ENCODE measurements around the gene SFXN2.
"Not testable (repeated sequence)": the region's sequence is repeated elsewhere in the genome, so short reads cannot be mapped to it uniquely, and the experiment has no call there.

SFXN2 gene

DNA sequence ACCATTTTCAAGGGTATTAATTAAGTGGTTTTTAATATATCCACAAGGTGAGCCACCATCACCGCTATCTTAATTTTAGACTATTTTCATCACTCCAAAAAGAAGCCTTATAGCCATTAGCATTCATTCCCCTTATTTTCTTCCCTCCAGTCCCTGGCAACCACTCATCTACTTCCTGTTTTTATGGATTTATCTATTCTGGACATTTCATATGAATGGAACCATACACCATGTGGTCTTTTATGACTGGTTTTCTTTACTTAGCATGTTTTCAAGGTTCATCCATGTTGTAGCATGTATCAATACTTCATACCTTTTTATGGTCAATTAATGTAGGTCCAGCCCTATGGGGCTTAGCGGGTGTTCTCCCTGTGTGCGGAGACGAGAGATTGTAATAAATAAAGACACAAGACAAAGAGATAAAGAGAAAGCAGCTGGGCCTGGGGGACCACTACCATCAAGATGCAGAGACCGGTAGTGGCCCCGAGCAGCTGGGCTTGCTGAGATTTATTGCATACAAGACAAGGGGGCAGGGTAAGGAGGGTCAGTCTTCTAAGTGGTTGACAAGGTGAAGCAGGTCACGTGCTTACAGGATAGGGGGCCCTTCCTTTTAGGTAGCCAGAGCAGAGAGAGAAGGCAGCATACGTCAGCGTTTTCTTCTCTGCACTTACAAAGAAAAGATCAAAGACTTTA lies 44.0 kb downstream of the SFXN2 start:
- no peak for DNase-seq

GRCh38 chr10:102758933-102759262 lies 44.5 kb downstream of the SFXN2 start:
- DNase-seq: not testable (repeated sequence)

DNA sequence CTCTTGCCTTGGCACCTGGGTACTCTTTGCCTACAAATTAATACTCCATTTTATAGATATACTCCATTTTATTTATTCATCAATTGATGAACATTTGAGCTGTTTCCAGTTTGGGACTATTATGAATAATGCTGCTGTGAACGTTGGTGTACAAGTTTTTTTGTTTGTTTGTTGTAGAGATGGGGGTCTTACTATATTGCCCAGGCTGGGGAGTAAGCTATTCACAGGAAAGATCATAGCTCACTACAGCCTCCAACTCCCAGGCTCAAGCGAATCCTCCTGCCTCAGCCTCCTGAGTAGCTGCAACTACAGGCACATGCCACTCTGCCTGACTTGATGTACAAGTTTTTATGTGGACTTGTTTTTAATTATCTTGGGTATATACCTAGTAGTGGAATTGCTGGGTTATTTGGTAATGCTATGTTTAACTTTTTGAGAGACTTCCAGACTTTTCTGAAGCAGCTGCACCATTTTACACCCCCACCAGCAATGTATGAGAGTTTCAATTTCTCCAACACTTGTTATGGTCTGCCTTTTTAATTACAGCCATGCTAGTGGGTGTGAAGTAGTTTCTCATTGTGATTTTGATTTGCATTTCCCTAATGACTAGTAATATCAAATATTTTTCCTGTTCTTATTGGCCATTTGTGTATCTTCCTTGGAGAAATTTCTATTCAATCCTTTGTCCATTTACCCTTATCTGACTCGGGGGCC lies 45.2 kb downstream of the SFXN2 start:
- DNase-seq: no peak

- no peak for DNase-seq
Measured at GRCh38 chr10:102761981-102762380, 47.5 kb downstream of the SFXN2 start.

GRCh38 chr10:102762401-102763015 lies 48.1 kb downstream of the SFXN2 start:
- no peak for DNase-seq

DNA sequence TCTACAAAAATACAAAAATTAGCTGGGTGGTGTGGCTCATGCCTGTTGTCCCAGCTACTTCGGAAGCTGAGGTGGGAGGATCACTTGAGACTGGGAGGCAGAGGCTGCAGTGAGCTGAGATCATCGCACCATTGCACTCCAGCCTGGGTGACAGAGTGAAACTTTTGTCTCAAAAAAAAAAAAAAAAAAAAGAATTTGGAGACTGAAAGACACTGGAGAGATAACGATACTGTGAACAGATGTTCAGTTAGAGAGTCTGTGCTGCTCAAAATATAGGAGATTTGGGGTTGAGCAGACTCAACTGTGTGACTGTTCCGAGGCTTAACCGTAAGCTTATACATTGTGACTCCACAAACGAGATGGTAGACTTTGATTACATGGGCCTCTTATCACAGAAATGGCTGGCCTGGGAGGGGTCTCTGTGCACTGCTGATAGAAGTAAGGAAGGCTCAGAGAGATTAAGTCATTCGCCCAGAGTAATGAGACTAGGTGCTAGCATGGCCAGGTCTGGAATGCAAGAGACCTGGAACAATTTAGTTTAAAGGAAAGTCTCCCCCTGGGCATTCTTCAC lies 48.7 kb downstream of the SFXN2 start:
- no peak for DNase-seq

DNA sequence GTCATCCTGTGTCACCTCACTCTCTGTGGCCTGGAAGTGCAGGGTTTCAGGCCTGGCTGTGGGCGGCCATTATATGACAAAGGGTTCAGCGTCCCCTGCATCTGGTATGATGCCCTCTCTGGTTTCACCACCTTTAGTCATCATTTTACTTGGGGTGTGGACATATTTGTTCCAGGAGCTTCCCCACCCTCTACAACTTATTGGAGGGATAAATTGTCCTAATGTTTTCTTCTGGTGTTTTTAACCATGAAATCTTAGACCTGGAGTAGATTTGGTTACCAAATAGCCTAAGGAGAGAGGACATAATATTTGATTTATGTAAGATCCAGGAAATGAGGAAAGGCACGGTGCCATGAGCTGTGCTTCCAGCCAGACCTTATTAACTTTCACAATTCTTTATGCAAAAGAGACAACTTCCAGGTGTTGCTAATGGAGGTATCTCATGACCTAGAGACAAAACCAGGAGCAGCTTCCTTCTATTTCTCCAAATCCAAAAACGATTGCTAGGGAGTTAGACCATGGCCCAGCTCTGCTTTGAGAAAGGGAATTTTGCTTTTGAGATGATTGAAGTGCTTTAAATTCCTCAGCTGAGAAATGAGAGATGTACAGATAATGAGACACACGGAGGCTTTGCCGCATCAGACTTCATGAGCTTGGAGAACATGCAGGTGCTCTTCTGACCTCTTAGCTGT lies 50.2 kb downstream of the SFXN2 start:
- DNase-seq: no peak

- no peak for DNase-seq
Measured at GRCh38 chr10:102765336-102765735, 50.9 kb downstream of the SFXN2 start.

GRCh38 chr10:102767428-102768160 lies 53.2 kb downstream of the SFXN2 start:
- DNase-seq: no peak

DNA sequence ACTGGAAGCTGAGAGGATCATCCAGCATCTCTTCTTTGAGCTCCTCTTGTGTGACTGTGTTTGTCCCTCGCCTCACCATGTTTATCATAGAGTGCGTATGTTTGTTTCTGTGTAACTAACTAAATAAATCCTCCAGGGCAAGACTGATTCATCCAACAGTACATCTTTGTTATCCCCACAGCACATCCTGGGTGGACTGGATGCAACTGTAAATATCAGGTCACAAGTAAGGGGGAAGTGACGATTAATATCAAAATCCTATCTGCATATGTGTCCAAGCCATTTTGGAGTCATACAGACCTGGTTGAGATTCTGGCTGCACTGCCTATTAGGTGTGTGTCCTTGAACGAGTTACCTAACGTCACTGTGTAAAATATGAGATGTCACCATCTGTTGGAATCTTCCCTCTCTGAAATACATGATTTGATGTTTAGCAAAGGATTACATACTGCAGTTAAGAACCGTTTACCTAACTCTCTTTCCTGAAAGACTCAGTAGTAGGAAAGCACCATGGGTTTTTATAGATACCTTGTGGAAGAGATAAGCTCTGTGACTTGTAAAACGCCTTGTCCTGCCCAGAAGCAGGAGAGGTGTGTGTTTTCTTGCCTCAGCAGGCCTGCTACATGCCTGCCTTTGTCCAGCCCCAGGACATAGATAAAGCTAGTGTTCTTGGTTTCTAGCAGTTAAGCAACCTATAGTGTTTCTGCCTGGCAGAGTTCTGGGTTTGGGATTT lies 55.1 kb downstream of the SFXN2 start:
- DNase-seq: peak; percentile 40

DNA sequence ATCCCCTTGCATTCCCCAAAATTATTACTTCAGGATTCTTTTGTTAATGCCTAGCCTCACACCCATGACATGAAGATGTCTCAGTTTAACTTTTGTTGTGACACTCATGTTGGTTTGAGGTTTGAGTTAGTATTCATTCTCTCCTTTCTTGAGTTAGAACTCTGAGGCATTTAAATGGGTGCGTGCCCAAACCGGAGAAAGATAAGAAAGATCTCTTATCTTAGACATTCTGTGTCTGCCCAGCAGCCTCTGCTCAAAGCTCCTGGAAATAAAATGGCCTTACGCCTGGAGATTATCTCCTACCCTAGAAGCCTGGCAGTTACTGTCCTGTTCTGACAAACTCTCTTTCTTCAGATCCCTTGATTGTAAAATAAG lies 55.7 kb downstream of the SFXN2 start:
- DNase-seq: no peak

- DNase-seq: no peak
Measured at GRCh38 chr10:102770792-102771191, 56.4 kb downstream of the SFXN2 start.

DNA sequence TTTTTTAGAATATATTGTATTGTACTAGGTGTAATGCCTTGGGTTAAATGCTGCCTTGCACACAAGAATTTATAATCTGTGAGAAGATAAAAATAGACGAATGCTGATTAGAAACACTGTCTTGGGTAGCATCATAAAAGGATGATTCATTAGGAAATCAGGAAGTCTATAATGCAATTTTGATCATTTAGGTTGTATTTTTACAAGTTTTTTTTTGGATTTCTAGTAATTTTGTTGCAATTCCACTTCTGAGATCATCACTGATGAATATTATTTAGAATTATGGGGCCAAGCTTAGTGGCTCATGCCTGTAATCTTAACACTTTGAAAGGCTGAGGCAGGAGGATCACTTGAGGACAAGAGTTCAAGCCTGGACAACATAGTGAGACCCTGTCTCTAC lies 58.9 kb downstream of the SFXN2 start:
- no peak for DNase-seq

DNA sequence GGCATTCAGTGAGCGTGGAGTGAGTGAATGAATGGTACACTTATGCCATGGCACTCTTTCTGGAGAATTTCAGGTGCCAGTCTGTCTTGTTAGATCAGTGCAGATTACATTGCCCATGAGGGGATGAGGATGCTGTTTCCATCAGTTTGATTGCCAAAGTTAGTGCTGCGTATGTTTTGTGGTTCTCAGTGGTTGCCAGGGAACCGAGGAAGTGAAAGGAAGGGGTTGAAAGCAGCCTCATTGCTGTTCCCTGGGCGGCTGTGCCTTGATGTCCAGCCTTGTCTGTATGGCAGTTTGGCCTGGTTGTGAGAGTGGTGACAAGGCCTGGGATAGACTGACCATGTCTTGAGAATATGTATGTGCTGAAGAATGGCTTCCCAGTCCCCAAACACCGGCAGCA lies 59.5 kb downstream of the SFXN2 start:
- DNase-seq: no peak

DNA sequence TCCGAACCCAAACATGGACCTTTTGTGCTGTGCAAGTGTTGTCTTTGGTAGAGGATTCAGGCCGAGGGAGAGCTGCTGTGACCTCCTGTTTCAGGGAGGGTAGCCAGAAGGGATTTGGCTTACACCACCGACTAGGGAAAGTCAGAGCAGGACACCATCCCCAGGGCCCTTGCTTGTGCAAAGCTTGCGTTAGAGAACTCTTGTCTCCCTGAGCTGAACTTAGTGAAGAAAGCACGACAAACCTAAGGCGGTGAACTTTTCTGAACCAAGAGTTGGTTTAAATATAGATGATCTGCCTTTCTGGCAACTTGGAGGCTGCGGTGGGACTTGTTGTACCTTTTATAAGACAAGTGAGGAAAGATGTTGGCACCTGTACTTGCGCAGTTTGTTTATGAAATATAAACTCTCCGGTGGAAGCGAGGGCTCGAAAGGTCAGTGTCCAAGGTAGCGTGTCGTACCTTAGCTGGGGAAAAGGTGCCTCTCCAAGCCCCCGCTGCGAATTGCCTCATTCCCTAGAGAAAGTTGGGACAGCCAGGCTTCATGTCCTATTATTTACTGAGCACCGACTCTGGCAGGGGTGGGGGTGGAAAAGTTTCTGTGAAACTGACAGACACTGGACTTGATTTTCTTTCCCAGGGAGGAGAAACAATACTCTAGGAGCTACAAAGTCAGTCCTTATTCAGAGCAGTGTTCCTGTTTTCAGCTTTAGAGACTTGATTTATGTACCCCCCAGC lies 60.9 kb downstream of the SFXN2 start:
- DNase-seq: no peak

DNA sequence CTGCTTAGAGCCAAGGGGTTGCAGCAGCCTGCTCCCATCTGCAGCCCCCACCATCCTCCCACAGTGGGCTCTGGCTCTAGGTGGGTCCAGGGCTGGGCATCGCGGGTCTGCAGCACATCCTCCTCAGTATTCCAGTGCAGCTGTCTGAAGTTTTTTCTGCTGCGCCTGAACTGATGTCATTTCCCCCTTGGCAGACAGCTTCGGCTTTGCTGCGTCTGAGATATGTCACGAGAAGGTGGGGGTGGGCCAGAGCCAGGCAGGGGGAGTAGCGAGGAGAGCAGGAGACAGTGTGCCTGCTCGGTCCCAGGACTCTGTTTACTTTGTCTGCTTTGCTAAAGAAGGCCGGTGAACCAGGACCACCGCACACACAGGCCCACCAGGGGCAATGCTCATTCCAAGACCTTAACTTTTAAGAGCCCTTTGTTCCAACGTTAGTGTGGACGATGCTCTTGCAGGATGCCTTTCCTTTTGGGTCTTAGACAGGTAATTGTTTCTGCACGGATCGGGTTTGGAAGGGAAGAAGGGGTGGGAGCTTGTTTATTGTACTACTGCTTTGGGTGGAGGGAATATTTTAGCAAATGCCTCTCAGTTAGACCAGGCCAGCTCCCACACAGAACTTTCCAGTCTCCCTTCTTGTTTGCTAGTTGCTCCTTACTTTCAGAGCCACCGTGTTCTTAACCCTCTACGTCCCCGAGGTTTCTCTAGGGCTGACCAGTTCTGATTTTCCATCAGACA lies 61.7 kb downstream of the SFXN2 start:
- DNase-seq: no peak

DNA sequence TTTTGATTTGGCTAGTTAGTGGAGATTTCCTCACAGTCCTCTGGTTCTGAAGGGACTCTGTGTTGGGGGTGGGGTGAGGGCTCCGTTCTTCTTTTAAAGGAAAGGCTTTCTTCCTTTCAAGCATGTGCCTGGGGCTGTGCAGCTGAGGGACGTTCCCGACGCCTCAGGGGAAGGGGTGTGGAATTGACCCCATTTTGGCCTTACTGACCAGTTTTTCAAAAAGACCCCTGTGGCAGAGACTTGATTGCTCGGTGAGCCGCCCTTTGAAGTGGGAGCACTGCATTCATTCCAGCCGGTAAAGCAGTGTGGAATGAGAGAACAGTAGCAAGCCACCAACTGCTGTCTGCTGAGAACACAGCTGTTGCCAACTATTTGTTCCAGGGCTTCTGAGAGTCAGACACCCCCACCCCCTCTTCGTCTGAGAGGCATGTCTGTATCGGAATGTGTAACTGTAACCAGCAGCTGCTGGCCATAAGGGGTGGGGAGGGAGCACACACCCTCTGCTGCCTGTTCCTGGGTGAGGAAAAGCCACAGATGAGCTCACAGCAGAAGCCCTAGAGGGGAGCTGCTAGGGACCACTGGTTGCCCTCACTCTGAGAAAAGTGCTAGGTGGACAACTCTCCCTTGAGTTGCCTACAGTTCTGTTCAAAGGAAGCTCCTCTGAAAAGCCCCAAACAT lies 62.5 kb downstream of the SFXN2 start:
- DNase-seq: no peak

DNA sequence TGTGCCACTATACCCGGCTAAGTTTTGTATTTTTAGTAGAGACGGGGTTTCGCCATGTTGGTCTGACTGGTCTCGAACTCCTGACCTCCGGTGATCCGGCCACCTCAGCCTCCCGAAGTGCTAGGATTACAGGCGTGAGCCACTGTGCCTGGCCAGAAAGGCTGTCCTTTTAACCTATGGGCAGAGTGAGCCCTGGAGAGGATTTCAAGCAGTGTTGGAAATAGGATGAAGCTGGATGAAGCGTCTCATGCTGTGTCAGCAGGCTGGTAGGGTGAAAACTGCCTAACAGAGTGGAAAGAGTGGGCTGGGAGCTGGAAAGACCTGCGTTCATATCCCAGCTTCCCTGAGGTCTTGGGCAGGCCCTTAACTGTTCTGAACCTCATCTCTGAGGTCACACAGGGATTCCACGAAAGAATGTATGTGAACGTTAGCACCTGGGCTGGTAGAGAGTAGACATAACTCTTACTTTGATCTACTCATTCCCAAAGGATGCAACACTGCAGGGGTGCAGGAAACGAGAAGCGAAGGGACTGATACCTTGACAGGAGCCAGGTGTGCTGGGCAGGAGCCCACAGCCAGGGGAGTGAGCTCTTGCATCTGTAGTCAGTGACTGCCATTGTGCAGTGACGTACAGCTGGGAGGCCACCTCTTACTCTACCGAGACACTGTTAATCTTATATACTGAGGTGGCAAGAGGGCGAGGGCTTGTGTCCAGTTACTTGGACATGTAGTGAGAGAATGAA lies 63.4 kb downstream of the SFXN2 start:
- DNase-seq: no peak

GRCh38 chr10:102778781-102779180 lies 64.3 kb downstream of the SFXN2 start:
- no peak for DNase-seq

Data from GF-D8 (cell line).